NCI-H345 (cell line): ENCODE results near the gene EMP3.
A peak's percentile ranks its signal among the peaks of the same experiment; 100 is the strongest.
"Not testable (repeated sequence)": the region's sequence is repeated elsewhere in the genome, so short reads cannot be mapped to it uniquely, and the experiment has no call there.

ENCODE experiments used
- DNase-seq: peaks from one replicate; lab custom pipeline; 2025; lab: John Stamatoyannopoulos, UW

The EMP3 gene

GRCh38 chr19:48317708-48317960 is 7.7 kb upstream of the EMP3 start:
- not testable (repeated sequence) for DNase-seq

GRCh38 chr19:48318286-48318987 is 6.9 kb upstream of the EMP3 start:
- DNase-seq, result no peak

GRCh38 chr19:48319647-48320541 is 5.5 kb upstream of the EMP3 start:
- DNase-seq, result peak; percentile 60

GRCh38 chr19:48321372-48321621 is 4.1 kb upstream of the EMP3 start:
- peak; percentile 93 for DNase-seq

- DNase-seq, result peak; percentile 94
Observed at GRCh38 chr19:48321622-48322591, 3.4 kb upstream of the EMP3 start.

GRCh38 chr19:48329167-48329891 is 4.0 kb downstream of the EMP3 start:
- DNase-seq, result no peak

- DNase-seq, result peak; percentile 88
Observed at GRCh38 chr19:48330012-48330681, 4.8 kb downstream of the EMP3 start.

- DNase-seq, result no peak
Observed at GRCh38 chr19:48332351-48332661, 7.0 kb downstream of the EMP3 start.

- DNase-seq, result peak; percentile 98
Observed at GRCh38 chr19:48332662-48333466, 7.5 kb downstream of the EMP3 start.

- DNase-seq, result peak; percentile 89
Observed at GRCh38 chr19:48333467-48334384, 8.4 kb downstream of the EMP3 start.

GRCh38 chr19:48338253-48338755 is 13.0 kb downstream of the EMP3 start:
- no peak for DNase-seq

GRCh38 chr19:48338802-48339503 is 13.6 kb downstream of the EMP3 start:
- DNase-seq, result no peak

- no peak for DNase-seq
Observed at GRCh38 chr19:48340995-48341394, 15.6 kb downstream of the EMP3 start.

- DNase-seq, result no peak
Observed at GRCh38 chr19:48341515-48342413, 16.4 kb downstream of the EMP3 start.

- DNase-seq, result no peak
Observed at GRCh38 chr19:48342414-48342738, 17.0 kb downstream of the EMP3 start.

- no peak for DNase-seq
Observed at GRCh38 chr19:48342841-48343540, 17.6 kb downstream of the EMP3 start.

- no peak for DNase-seq
Observed at GRCh38 chr19:48344892-48345291, 19.5 kb downstream of the EMP3 start.
